HCEC 1CT (cell line): ENCODE results near the gene CEP112.

Experiments
- DNase-seq: peaks from one replicate; pipeline ENCODE4 v3.0.0-alpha.2; 2017

Gene CEP112

GRCh38 chr17:66056148-66056547, 135.8 kb downstream of the CEP112 start:
- no peak for DNase-seq

- no peak for DNase-seq
Observed at GRCh38 chr17:66054242-66054641, 137.7 kb downstream of the CEP112 start.

GRCh38 chr17:66044083-66044482, 147.8 kb downstream of the CEP112 start:
- no peak for DNase-seq

- no peak for DNase-seq
Observed at GRCh38 chr17:66043419-66043818, 148.5 kb downstream of the CEP112 start.

- no peak for DNase-seq
Observed at GRCh38 chr17:66040402-66040801, 151.5 kb downstream of the CEP112 start.

GRCh38 chr17:66038125-66038524, 153.8 kb downstream of the CEP112 start:
- no peak for DNase-seq

- DNase-seq: no peak
Observed at GRCh38 chr17:66037221-66037620, 154.7 kb downstream of the CEP112 start.

- DNase-seq: no peak
Observed at GRCh38 chr17:66032082-66032712, 159.7 kb downstream of the CEP112 start.

- DNase-seq: peak; percentile 1
Observed at GRCh38 chr17:66025551-66025950, 166.4 kb downstream of the CEP112 start.

GRCh38 chr17:66021757-66022156, 170.2 kb downstream of the CEP112 start:
- DNase-seq: no peak

GRCh38 chr17:66018786-66019185, 173.1 kb downstream of the CEP112 start:
- DNase-seq: no peak

GRCh38 chr17:66016231-66016630, 175.7 kb downstream of the CEP112 start:
- DNase-seq: no peak

- no peak for DNase-seq
Observed at GRCh38 chr17:66008680-66009079, 183.3 kb downstream of the CEP112 start.

- DNase-seq: no peak
Observed at GRCh38 chr17:66006654-66007053, 185.3 kb downstream of the CEP112 start.

- no peak for DNase-seq
Observed at GRCh38 chr17:66002812-66003211, 189.1 kb downstream of the CEP112 start.

GRCh38 chr17:66002063-66002585, 189.8 kb downstream of the CEP112 start:
- no peak for DNase-seq

GRCh38 chr17:66000216-66000615, 191.7 kb downstream of the CEP112 start:
- DNase-seq: no peak

GRCh38 chr17:65998675-65999074, 193.3 kb downstream of the CEP112 start:
- no peak for DNase-seq

- no peak for DNase-seq
Observed at GRCh38 chr17:65994679-65995078, 197.3 kb downstream of the CEP112 start.

GRCh38 chr17:65994114-65994513, 197.8 kb downstream of the CEP112 start:
- no peak for DNase-seq

- DNase-seq: no peak
Observed at GRCh38 chr17:65990593-65990992, 201.3 kb downstream of the CEP112 start.

GRCh38 chr17:65988451-65988850, 203.5 kb downstream of the CEP112 start:
- DNase-seq: no peak

GRCh38 chr17:65987988-65988387, 203.9 kb downstream of the CEP112 start:
- peak; percentile 36 for DNase-seq

GRCh38 chr17:65985571-65985970, 206.4 kb downstream of the CEP112 start:
- DNase-seq: no peak

- DNase-seq: no peak
Observed at GRCh38 chr17:65984299-65984698, 207.6 kb downstream of the CEP112 start.
